Activated effector memory CD4-positive, alpha-beta T cell treated with anti-CD3 and anti-CD28 coated beads, Interleukin-2, amount 50 U/mL, for 16 hours (primary cell): ENCODE results near the gene BACE2.

Source experiments
- DNase-seq: peaks from one replicate; pipeline ENCODE4 v3.0.0-alpha.2; 2020

Gene BACE2

DNA sequence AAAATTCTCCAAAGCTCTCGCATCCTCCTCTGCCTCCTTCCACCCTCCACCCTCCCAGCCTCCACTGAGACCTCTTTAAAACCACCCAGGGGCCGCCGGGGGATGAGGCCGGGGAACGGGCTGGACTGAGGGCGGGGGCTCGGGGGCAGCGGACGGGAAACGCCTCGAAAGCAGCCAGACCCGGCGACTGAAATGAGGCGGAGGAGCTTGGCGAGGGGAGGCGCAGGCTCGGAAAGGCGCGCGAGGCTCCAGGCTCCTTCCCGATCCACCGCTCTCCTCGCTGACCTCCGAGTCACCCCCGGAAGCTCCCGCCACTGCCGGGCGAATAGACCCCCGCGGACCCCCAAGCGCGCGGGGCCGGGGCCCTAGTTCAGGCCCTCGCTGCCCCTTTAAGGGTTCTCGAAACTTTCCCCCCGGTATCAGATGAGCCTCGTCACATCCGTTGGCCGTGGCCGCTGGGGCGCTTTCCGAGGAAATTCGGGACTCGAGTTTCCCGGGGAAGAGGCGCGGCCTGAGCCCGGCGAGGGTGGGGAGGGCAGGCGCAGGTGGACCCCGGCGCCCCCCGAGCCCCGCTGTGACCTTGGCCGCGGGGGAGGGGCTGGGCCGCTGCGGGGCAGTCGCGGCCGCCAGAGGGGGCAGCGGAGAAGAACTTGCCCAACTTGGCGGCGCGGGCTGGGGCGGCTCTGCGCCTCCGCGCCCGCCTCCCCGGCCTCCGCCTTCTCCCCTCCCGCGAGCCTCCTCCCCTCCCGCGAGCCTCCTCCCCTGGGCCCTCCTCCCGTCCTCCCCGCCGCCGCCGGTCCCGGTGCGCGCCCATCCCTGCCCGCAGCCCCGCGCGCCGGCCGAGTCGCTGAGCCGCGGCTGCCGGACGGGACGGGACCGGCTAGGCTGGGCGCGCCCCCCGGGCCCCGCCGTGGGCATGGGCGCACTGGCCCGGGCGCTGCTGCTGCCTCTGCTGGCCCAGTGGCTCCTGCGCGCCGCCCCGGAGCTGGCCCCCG is at the start of gene BACE2:
BACE2 (plus strand) TSS at position 813 of the 995 bp plus-strand sequence; CDS start at position 917, 104 bp downstream.
- DNase-seq, result peak; percentile 74

DNA sequence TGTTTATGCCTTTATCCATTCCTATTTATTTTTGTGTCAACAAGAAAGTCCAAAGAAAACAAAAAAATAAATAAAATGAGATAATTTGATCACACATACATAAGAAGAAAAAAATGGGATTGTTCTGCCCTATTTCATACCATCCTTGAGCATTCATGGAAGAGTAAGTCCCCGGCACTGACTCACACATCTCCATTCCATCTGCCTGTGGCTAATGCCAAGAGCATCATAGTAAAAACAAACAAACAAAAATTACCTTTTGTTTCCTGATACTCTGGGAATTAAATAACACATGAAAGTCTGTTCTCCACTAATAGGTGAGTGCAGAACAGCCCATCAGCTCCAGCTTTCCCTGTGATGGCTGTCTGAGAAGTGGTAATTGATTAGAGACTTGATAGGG is 48.1 kb upstream of the BACE2 start:
- no peak for DNase-seq

DNA sequence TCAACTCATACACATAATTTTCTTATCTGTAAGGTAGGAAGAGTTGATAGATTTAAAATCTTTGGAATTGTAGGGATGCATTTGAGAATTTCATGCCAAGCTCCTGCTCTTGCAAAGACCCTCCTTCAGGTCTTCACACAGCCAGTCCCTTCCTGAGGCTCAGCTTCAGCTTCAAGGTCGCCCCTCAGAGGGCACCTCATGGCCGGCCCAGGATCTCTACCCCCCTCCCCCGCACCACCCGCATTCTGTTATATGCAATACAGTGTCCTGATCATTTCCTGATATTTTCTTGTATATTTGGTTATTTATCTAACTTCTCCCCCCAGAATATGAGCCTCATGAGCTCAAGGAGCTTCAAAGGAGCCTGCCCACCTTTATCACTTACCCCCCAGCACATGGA is 47.0 kb upstream of the BACE2 start:
- no peak for DNase-seq

DNA sequence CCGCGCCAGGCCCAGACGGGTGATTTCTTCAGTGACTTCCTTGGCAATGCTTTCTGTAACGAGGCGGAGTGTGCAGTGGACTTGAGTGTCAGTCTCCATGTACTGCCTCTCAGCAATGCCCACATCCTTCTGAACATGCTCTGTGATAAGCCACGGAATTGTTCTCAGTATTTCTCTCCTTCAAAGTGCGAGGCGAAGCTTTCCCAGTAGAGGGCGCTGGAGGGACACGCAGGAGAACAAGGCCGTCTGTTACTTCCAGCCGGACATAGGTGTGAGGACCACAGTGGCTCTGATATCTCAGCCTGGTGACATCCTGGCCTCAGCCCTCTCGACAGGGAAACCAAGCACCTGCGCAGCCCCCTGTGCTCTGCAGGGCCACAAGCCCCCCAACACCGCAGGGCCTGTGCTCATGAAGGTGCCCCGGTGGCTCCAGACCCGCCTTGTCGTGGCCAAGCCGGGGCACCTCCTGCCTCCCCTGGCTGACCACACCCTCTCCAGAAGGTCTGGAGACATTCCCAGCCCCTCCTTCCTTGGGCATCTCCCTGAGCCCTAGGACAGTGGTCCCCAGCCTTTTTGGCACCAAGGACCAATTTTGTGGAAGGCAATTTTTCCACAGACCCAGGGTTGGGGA is 46.1 kb upstream of the BACE2 start:
- peak; percentile 73 for DNase-seq

DNA sequence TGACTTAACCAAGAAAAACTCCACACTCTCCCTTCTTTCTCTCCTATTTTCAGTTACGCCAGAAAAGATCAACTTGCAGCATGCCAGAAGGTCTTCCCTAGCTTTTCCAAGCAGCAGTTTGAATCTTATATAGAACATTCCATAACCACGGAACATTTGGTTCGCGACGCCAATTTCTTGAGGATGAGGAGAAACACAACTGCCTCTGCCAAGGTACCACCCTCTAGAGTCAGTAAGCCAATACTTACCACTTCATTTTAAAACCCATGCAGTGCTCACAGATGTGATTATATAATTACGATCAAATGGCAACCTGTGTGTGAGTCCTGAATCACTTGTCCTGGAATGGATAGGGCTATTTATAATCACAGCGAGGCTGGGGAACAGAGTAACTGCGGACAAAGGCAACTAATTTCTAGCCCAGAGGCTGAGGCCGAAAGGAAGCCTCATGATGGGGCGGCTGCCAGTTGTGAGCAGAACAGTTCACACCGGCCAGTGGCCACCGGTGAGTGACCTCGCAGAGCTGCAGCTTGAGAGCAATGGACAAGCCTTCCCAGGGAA is 43.2 kb upstream of the BACE2 start:
- no peak for DNase-seq

DNA sequence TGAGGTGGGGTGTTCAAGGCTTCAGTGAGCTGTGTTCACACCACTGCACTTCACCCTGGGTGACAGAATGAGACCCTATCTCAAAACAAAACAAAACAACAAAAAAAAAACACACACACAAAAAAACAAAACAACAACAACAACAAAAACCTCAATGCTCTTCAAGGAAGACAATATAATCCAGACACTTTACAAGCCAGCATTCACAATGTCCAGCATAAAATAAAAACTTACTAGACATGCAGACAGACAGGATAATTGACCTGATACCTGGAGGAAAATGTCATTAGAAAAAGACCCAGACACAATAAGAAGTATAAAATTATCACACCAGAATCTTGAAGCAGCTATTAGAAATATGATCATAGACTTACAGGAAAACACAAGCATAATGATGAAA is 39.0 kb upstream of the BACE2 start:
- DNase-seq, result no peak

DNA sequence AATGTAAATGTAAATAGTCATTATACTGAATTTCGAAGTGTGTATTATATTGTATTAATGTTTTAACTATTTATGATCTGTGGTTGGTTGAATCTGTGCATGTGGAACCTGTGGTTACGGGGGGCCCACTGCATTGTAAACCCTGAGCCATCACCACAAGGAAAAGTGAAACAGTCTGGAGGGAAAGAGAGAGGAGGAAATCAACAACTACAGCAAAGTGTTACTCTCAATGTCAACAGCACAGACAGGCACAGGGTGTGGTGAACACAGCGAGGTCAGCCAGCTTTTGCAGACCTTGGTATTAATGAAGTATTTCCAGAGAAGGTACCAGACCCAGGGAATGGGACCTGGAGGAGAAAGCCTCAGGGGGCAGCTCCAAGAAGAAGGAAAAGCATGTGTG is 37.1 kb upstream of the BACE2 start:
- DNase-seq, result peak; percentile 25

DNA sequence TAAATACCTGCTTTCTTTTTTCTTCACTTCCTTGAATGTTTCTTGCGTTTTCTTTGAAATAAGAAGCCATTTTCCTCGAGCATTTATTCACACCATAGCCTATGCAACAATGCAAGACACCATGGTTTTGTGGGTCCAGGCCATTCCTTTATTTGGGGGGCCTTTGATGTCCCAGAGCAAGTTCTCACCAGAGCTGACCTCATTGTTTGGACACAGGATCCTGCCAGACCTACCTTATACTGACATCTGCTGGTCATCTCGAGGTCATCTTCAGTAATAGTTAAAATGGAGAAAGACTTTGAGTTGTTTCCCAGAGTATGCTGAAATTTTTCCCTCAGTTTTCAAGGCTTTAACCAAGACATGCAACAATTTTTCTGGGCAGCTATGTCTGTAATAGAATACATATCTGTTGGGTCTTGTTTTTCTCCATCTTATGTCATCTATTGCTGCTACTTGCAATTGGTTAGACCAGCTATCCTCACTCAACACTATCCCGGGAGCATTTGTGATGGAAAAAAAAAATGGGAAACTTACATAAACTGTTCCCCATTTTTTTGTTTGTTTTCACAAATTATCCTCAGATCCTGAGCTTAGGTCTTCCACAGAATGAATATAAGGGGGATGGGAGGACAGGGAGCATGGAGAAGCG is 34.0 kb upstream of the BACE2 start:
- DNase-seq, result no peak

DNA sequence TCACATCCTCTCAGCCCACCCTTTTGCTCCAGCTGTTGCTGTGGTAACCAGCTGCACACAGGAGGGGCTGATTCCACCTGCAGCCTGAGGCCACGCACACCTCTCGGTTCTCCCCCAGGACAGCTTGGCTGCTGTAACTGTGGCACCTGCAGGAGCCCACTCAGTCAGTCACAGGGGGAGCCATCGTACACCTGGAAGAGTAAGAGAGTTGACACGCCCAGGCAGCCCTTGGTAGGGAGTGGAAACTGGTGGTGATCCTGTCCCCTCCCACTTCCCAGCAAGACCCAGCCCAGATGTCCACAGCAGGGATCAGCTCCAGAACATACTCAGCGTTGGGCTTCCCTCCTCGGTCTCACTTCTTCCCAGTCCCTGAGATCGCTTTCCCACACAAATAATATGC is 32.2 kb upstream of the BACE2 start:
- DNase-seq, result no peak

DNA sequence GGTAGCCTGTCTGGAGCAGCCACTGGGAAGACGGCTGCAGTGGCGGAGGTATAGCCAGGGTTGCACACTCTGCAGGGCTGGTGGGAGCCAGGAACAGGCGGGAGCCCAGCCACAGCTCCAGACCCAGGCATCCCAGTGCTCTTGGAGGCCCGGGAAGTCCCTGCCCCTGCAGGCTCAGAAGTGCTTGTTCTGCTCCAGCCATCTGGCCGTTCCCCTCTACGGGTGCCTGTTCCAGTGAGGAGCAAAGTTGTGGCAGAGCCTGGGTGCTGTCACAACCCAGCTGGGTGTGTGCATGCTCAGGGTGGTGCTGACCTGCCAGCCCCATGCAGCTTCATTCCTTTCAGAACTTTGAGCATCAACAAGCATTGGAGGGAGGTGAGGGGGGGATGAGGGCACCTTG is 31.7 kb upstream of the BACE2 start:
- DNase-seq, result no peak

DNA sequence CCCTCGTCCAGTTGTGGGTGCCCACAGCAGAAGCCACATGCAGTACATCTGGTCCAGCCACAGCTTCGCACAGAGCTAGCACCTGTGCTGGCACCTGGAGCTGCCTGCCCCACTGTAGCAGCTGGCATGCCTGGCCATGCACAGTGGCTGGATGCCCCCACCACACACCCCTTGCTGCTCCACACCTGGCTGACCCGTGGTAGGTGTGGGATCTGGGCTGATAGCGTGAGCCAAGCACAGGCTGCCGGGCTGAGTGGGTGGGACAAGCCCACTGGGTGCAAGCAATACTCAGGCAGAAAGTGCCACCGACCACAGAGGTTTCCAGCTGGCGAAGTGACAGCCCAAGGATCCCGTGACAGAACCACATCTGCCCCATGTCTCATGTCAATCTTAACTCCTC is 30.6 kb upstream of the BACE2 start:
- DNase-seq, result no peak

DNA sequence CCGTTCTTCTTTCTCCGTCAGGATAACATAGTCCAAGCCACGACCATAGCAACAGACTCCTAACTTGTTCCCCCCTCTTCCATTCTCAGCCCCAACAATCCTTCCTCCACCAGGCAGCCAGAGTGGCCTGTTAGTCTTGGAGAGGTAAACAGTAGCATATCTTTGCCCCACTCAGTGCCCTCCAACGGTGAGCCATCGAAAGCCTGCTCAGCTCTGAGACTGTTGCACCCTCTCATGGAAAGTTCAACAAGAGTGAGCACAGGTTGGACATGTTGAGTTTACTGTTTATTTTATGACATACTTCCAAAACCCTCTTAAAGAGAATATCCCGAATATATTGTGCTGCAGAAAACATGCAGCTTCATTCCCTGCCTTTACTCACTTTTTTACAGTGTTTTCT is 30.1 kb upstream of the BACE2 start:
- no peak for DNase-seq

DNA sequence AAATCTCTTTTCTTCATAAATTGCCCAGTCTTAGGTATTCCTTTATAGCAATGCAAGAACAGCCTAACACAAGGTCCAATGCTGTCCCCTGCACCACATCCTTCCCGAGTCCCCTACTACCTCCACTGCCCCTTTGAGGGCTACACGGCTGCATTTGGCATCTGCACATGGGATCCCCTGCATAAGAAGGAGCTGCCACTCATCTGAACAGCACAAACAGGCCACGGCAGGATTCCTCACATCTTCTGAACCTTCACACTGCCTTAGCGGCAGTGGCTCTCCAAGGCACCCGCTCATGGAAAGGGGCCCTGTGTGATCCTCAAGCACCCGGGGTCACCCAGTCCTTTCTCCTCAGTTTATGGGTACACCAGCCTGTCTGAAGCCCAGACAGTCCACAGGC is 29.2 kb upstream of the BACE2 start:
- DNase-seq, result no peak

DNA sequence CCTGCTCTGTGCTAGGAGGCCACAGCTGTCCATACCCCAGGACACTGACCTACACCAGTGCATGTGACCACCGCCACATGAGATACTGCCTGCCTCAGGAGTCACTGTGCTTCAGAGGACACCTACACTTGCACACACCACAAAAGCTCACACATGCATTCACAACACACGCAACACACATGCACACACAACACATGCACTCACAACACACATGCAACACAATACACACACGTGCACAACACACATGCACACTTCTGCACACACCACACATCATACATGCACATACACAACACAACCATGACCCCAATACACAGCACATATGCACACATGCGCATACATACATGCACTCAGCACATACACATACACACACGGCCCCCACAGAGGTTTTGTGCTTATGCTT is 28.7 kb upstream of the BACE2 start:
- no peak for DNase-seq

DNA sequence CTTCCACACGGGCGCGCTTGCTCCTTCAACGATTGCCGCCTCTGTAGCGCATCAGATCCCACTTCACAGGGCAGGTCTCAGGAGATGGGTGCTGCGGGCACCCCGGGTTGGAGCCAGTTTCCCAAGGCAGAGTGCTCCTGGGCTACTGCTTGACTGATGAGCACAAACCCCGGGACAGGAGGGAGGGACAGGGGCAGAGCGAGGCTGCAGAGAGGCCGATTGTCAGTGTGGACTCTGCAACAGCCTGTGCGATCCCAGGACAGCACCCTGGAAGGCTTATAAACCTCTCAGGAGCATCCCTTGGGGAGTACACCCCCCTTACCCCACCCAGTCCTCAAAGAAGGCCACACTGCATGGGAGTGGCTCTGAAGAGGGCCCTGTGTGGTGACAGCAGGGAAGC is 28.0 kb upstream of the BACE2 start:
- DNase-seq, result no peak

DNA sequence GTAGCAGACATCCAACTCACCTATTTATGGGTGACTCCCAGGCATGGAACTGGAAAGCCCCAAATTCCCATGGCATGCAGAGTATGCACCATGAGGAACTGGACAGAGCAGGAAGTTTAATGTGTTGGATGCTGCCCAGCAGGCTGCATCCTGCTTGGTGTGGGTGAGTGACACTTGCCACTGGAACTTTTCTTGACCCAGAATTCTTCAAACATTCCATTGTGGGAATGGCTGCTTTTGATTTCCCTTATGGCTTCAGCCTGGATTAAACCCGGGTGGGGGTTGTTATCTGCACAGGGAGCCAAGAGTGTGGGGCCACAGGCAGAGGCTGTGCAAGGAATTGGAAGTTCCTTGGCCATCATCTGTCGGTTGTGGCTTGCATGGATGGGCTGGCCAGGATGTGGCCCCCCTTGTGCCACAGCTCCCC is 26.9 kb upstream of the BACE2 start:
- no peak for DNase-seq

DNA sequence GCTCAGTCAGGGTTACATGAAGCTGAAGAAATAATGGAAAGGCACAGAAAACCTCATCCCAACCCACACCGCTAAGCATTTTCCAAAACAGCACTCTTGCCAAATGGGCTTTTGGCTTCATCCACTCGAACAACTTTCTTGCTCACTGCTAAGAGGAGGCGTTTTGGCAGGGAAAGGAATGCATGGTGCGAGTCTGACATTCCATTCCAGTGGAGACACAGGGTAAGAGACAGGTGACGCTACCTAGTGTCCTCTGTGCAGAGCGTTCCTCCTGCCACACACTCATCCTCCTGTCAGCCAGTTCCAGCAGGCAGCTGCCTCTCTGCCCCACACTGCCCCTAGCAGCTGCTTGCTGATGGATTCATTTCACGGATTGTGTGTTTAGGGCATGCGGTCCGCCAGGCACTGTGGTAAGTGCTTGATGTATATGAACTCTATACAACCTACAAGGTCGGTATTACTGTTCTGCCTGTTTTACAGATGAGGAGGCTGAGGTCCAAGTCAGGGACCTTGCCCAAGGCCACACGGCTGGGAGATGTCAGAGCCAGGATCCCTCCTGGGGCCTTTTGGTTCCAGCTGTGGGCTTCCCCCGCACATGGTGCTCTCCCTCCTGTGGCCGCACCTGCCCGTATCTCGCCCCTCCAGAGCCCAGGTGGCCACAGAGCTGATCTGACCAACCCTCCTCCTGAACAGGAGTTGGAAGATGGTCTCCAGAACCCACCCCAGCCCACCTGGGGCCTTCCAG is 25.7 kb upstream of the BACE2 start:
- no peak for DNase-seq

DNA sequence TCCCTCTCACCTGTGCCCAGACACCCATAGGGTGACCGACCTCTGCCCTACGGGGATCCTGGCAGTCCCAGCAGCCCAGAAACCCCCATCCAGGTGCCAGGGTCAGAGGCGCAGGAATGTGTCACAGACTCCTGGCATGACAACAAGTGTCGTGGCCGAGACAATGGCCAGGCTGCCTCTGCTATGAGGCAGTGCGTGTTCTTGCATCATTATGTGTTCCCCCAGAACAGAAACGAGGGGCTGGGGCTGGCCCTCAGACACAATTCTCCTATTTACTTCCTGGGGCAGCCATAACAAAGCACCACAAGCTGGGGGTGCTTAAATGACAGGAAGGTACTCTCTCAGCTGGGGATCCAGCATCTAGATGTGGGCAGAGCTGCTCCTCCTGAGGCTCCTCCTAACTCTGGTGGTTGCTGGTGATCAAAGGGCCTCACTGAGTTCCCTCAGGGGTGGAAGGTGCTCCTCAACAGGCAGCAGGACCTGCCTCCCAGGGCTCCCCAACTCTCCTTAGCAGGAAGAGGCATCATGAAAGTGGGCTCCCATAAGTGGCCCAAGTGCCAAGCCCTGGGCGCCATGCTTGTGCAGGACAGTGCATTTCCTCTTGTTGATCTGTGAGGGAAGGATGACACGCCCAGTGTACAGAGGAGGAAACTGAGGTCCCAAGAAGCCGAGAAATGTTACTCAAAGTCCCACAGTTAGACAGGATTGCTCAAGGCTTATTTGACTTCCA is 24.2 kb upstream of the BACE2 start:
- DNase-seq, result no peak

DNA sequence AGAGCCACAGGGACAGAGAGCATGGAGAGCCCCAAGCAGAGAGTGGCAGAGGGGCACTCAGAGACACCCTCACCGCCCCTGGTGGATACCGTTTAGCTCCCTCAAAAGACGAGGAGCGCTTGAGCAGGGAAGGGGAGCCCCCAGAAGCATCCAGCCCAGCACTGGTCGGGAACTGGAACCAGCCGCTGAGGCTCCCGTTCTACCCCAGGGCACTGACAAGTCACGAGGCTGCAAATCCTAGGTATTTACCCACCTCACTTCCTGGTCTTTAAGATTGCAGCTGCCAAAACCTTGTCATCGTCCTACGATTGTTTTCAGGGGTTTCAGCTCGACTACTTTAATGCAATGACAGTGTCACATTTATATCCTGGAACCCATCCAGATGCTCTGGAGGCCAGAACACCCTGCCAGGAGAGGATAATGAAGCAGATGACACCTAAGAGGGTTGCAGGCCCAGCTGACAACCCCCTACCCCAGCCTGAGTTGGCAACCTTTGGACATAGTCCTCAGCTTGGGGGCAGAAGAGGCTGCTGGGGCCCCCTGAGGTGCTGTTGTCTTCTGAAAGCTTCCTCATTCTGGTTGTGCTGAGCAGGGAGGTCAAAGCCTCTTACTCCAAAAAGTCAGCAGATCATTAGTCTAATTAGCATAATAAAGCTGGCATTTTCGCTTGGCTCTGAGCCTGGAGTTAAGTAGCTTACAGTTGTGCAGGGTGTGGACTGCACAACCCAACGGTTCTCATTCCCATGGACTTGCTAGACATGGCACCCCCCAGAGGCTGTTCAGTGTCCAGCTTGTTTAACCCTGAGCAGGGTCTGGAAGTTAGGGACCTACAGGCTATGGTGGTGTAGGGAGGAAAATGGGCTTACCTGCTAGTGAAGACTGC is 20.6 kb upstream of the BACE2 start:
- no peak for DNase-seq

DNA sequence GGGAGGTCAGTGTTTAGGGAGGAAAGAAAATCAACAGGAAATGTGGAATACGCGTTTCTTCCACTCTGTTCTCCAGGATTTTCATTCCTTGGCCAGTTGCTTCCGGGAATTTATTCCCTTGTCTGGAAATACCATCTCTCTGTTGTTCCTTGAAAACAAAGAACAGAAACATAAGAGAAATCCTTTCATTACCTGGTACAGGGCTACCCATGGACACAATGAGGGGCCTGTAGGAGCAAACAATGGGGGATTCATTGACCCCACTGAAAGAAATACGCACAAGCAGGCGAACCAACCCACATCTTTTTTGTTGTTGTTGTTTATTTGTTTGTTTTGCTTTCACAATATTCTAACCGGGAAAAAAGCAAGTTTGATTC is 20.0 kb upstream of the BACE2 start:
- DNase-seq, result no peak

DNA sequence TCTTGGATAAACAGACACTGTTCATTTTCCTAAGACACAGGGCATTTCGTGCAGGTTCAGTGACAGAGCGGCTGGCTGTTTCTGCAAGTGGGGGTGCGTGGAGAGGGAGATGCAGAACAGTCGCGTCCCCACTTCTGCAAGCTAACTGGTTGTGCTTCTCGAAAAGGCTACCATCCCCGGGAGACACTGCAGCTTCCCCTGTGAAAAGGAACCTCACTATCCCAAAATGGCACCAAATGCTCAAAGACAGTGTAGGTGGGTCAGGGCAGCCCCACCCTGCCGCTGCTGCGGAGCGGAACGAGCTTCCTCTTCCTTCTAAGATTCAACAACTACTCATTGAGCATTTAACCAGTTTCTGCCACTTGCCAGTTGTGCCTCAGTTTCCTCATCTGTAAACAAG is 19.2 kb upstream of the BACE2 start:
- no peak for DNase-seq
